Stomach smooth muscle (tissue), 2 donors: ENCODE measurements around the gene CXorf49B.
"Not testable (repeated sequence)": the region's sequence is repeated elsewhere in the genome, so short reads cannot be mapped to it uniquely, and the experiment has no call there.

Source experiments
- H3K27ac ChIP-seq: one replicate; pipeline ENCODE4 v1.7.0; 2013; ENCODE audit warnings: mild to moderate bottlenecking, low read length, inconsistent platforms
- H3K27me3 ChIP-seq, 2 donors: one replicate each; pipeline ENCODE4 v1.7.0; 2013; ENCODE audit warnings: low read length in 2 of 2; ENCODE audit not compliant: insufficient read depth in 2 of 2, control insufficient read depth in 1 of 2
- H3K36me3 ChIP-seq, 2 donors: one replicate each; pipeline ENCODE4 v1.7.0; 2013; ENCODE audit warnings: low read length in 2 of 2; ENCODE audit not compliant: control insufficient read depth in 2 of 2, insufficient read depth in 2 of 2
- H3K4me1 ChIP-seq: one replicate; pipeline ENCODE4 v1.7.0; 2013; ENCODE audit warnings: low read length; ENCODE audit not compliant: control insufficient read depth, insufficient read depth
- H3K4me3 ChIP-seq, 2 donors: one replicate each; pipeline ENCODE4 v1.7.0; 2013; ENCODE audit warnings: low read length in 2 of 2
- H3K9ac ChIP-seq, 2 donors: one replicate each; pipeline ENCODE4 v1.7.0; 2013; ENCODE audit warnings: low read length in 2 of 2, mild to moderate bottlenecking in 1 of 2
- H3K9me3 ChIP-seq, 2 donors: one replicate each; pipeline ENCODE4 v1.7.0; 2013; ENCODE audit warnings: low read length in 2 of 2; ENCODE audit not compliant: control insufficient read depth in 2 of 2
- donor health status: healthy.
- donor health status: Pancreatic carcinoma.

CXorf49B gene

DNA sequence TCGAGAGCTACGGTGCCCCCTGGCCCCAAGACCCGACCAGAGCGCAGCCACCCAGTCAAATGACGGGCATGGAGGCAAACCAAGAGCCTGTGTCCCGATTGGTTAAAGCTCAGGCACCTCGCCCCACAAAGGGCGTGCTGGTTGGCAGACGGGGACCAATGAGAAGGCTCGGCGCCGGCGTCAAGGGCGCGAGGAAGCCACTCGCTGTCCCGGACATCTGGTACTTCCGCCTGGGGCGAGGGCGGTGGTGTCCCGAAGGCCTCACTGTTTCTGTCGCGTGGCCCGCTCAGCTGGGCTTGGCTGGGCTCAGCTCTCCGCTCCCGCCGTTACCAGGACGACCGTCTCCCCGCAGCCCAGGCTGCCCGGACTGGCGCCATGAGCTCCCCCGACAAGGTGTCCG is at the start of gene CXorf49B:
TSS of gene CXorf49B (plus strand) at position 301 of the 400 bp plus-strand sequence. CDS start at position 376, 75 bp downstream.
- not testable (repeated sequence) for H3K4me1 ChIP-seq, H3K27me3 ChIP-seq, H3K27ac ChIP-seq, H3K36me3 ChIP-seq, H3K9ac ChIP-seq, H3K4me3 ChIP-seq, H3K9me3 ChIP-seq

DNA sequence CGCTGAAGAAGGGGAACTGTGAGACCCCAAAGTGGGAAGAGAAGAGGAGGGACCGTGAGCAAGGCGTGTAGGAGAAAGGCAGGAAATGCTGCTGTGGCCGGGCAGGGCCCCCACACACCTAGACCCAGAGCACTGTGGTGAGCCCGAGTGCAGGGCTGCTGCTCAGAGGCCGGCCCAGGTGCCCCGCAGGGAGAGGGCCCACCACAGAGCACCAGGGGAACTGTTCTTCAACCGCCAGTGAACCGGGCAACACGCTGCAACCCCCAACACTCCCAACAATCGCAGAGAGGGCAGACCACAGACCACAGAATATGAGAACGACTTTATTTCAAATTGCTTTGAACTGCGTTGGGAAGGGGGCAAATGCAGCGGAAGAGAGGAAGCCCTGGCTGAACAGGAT is 49.1 kb upstream of the CXorf49B start:
- H3K4me1 ChIP-seq, H3K4me3 ChIP-seq, H3K36me3 ChIP-seq, H3K27me3 ChIP-seq, H3K9ac ChIP-seq, H3K9me3 ChIP-seq, H3K27ac ChIP-seq: not testable (repeated sequence)

- H3K9me3 ChIP-seq, H3K4me1 ChIP-seq, H3K27me3 ChIP-seq, H3K27ac ChIP-seq, H3K4me3 ChIP-seq, H3K9ac ChIP-seq, H3K36me3 ChIP-seq: not testable (repeated sequence)
Observed at GRCh38 chrX:71715551-71715950, 47.6 kb upstream of the CXorf49B start.

GRCh38 chrX:71716323-71716722 is 46.8 kb upstream of the CXorf49B start:
- H3K9me3 ChIP-seq, H3K27me3 ChIP-seq, H3K4me1 ChIP-seq, H3K27ac ChIP-seq, H3K9ac ChIP-seq, H3K36me3 ChIP-seq, H3K4me3 ChIP-seq: not testable (repeated sequence)

DNA sequence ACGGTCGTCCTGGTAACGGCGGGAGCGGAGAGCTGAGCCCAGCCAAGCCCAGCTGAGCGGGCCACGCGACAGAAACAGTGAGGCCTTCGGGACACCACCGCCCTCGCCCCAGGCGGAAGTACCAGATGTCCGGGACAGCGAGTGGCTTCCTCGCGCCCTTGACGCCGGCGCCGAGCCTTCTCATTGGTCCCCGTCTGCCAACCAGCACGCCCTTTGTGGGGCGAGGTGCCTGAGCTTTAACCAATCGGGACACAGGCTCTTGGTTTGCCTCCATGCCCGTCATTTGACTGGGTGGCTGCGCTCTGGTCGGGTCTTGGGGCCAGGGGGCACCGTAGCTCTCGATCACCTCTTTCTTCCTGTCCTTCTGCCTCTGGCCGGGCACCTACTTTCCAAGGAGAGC is 45.0 kb upstream of the CXorf49B start, which contains the start of gene CXorf49:
TSS of gene CXorf49 (minus strand) at position 101 of the 400 bp plus-strand sequence. CDS start 134 bp downstream, outside the sequence.
- not testable (repeated sequence) for H3K9ac ChIP-seq, H3K27ac ChIP-seq, H3K9me3 ChIP-seq, H3K4me1 ChIP-seq, H3K27me3 ChIP-seq, H3K4me3 ChIP-seq, H3K36me3 ChIP-seq

DNA sequence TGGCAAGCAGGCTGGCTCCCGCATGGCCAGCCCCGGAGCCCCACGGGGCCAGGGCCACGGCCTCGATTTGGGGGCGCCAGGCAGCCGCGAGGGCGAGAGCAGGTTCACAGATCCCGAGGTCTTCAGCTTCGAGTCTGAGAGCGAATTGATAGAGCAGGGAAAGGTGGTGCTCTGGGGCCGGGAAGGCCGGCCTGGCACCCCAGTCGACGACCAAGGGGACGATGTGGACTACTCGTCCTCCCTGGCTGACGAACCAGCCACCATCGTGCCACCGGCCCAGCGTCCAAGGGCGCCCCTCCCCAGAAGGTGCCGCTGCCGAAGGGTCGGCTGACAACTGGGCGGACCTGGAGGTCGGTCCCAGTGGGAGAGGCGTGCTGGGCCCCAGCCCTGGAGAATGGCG is 44.0 kb upstream of the CXorf49B start:
- H3K27me3 ChIP-seq = not testable (repeated sequence)

DNA sequence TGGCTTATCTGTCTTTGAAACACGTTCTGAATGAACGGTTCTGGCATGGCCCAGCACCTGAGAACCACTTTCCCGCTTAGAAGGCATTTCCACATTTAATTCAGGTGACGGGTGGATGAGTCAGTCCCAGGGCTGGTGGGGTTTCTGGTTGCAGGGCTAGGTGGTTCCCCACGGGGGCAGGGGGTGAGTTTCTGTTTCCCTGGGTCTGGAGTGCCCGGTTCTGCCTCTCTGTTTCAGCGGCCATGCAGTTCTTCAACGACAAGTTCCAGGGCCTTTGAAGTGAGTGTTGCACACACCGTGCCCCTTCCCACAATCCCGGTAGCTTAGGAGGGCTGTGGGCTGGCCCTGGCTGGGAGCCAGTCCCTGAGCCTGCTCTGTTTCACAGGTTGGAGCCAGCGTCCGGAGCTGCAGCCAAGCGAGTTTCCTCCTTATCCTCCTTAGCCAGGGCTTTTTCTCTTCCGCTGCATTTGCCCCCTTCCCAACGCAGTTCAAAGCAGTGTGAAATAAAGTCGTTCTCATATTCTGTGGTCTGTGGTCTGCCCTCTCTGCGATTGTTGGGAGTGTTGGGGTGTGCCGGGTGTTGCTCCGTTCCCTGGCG is 42.8 kb upstream of the CXorf49B start:
- not testable (repeated sequence) for H3K4me1 ChIP-seq, H3K9me3 ChIP-seq, H3K9ac ChIP-seq, H3K4me3 ChIP-seq, H3K27me3 ChIP-seq, H3K36me3 ChIP-seq, H3K27ac ChIP-seq

More for the DNA sequence above, 44.0 kb upstream of the CXorf49B start:
- not testable (repeated sequence) for H3K27ac ChIP-seq, H3K36me3 ChIP-seq, H3K4me1 ChIP-seq, H3K9ac ChIP-seq, H3K4me3 ChIP-seq, H3K9me3 ChIP-seq

GRCh38 chrX:71760688-71761281 is 2.4 kb upstream of the CXorf49B start:
- not testable (repeated sequence) for H3K9ac ChIP-seq, H3K27ac ChIP-seq, H3K27me3 ChIP-seq, H3K4me3 ChIP-seq, H3K9me3 ChIP-seq, H3K36me3 ChIP-seq, H3K4me1 ChIP-seq

GRCh38 chrX:71764832-71765231 is 1.7 kb downstream of the CXorf49B start:
- not testable (repeated sequence) for H3K4me1 ChIP-seq, H3K9ac ChIP-seq, H3K9me3 ChIP-seq, H3K27ac ChIP-seq, H3K36me3 ChIP-seq, H3K4me3 ChIP-seq, H3K27me3 ChIP-seq

DNA sequence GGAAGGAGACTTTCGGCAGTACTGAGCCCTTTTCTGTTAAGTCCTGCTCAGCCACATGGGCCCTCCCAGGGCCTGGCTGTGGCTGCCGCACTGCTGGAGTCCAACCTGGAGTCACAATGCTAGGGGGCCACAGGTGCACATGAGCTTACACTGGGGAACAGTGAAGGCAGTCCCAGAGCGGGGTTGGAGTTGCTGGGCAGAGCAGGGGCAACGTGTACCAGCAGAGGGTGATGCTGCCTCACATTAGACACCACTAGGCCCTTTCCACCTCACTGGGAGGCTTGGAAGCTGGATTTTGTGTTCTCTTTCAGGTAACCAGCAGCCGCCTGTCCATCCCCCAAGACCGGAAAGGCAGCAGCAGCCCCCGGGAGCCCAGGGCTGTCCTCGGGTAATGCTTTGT is 2.5 kb downstream of the CXorf49B start:
- H3K27me3 ChIP-seq, H3K9me3 ChIP-seq, H3K9ac ChIP-seq, H3K36me3 ChIP-seq, H3K4me1 ChIP-seq, H3K4me3 ChIP-seq, H3K27ac ChIP-seq: not testable (repeated sequence)

GRCh38 chrX:71767134-71767533 is 4.0 kb downstream of the CXorf49B start:
- H3K9me3 ChIP-seq, H3K27ac ChIP-seq, H3K9ac ChIP-seq, H3K36me3 ChIP-seq, H3K4me1 ChIP-seq, H3K4me3 ChIP-seq, H3K27me3 ChIP-seq: not testable (repeated sequence)
